Activated naive CD4-positive, alpha-beta T cell treated with anti-CD3 and anti-CD28 coated beads, Interleukin-2, amount 10 ng/mL, durations not matched to agents 7 days and 5 days (primary cell): ENCODE results near the gene GGA2.

ENCODE experiments used
- CTCF ChIA-PET: fragments of 350-600 bp; sonication (Branson Sonifier 250); formaldehyde crosslinking; loops from one replicate; lab custom pipeline; 2021; ENCODE audit warnings: antibody characterized with exemption; lab: Charles Lee
- DNase-seq: peaks from one replicate; pipeline ENCODE4 v3.0.0-alpha.2; 2020
- H3K27ac Mint-ChIP-seq: one replicate; pipeline ENCODE4 v1.8.0; 2021; ENCODE audit warnings: mild to moderate bottlenecking, moderate library complexity, mixed read lengths
- H3K27me3 Mint-ChIP-seq: one replicate; pipeline ENCODE4 v1.8.0; 2021; ENCODE audit warnings: mild to moderate bottlenecking, mixed read lengths
- H3K36me3 Mint-ChIP-seq: one replicate; pipeline ENCODE4 v1.8.0; 2021; ENCODE audit warnings: mixed read lengths
- H3K4me1 Mint-ChIP-seq: one replicate; pipeline ENCODE4 v1.8.0; 2021; ENCODE audit warnings: mixed read lengths
- H3K4me3 Mint-ChIP-seq: one replicate; pipeline ENCODE4 v1.8.0; 2021; ENCODE audit warnings: mild to moderate bottlenecking, moderate library complexity, mixed read lengths
- H3K9me3 Mint-ChIP-seq: one replicate; pipeline ENCODE4 v1.8.0; 2021; ENCODE audit warnings: mixed read lengths

Gene GGA2

DNA sequence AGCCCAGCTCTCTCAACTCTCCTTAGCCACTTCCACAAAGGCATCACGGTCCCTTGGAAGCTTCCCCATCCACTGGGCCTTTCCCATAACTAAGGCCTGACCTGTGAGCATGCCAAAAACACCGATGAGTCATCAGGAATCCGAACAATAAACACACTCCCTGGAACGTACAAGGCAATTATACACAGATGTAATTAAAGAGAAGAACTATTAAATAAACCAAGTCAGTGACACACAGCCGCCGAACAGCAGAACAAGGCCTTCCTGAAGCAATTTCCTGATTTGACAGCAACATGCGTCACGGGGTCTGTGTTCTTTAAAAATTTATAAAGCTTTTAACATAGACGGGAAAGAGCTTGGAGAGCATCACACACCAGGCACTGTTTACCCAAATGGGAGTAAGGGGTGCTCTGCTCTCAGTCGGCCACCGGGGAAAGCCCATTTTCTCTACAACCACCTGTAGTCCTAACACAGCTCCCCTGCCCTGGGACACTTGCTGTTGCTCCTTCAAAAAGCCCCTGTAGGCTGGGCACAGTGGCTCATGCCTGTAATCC lies 86.7 kb downstream of the GGA2 start:
- Mint-ChIP-seq H3K4me1 (no peaks in the 10 kb centered on the region), H3K27me3 (no peaks in the 10 kb centered on the region), H3K9me3 (no peaks in the 10 kb centered on the region), H3K36me3 (peaks cover 17% of the 10 kb centered on the region), H3K4me3 (no peak overlapping the region), H3K27ac (no peak overlapping the region)
- DNase-seq = no peak
- CTCF ChIA-PET = interaction anchor here (0.9 to 3.8 kb wide), 2 partner anchors 9 to 12 kb away, joined by 3 to 25 read pairs; no protein-coding TSS in a partner anchor

DNA sequence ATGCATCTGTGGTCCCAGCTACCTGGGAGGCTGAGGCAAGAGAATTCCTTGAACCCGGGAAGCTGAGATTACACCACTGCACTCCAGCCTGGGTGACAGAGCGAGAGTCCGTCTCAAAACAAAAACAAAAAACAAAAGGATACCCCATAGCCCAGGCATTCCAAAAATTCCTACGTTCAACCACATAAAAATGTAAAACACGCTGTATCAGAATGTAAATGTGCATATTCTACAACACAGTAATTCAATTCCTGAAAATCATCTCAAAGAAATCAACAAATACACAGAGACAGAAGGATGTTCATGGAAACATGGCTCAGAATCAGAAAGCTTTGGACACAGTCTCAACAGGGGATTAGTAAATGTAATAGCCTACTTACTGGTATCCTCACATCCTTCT lies 90.3 kb downstream of the GGA2 start:
- H3K36me3 Mint-ChIP-seq = peaks cover 10% of the 10 kb centered on the region
- no peak overlapping the region for H3K4me3 Mint-ChIP-seq
- no peak overlapping the region for H3K27ac Mint-ChIP-seq
- no peak for DNase-seq
- no peaks in the 10 kb centered on the region for H3K27me3 Mint-ChIP-seq
- CTCF ChIA-PET = interaction anchor here (1.1 kb wide), 1 partner anchor 15 kb away, joined by 3 read pairs; no protein-coding TSS in a partner anchor
- no peaks in the 10 kb centered on the region for H3K9me3 Mint-ChIP-seq
- no peaks in the 10 kb centered on the region for H3K4me1 Mint-ChIP-seq

DNA sequence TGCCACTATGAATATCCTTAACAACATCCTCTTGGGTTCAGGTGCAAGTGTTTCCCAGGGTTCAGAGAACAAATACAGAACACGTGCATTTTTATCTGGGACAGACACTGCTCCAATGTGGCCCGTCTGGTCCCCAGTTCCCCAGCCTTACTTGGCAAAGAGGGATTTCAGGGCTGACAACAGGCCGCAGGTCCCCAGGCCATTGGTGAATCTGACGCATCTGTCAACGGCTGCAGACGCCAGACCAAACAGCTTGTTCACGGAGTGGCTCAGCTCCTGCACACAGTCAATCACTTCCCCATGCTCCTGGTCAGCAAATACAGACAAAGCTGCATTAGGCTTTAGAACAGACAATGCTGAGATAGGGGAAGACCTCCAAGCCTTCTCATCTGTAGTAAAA lies 93.5 kb downstream of the GGA2 start:
- H3K4me1 Mint-ChIP-seq = no peaks in the 10 kb centered on the region
- CTCF ChIA-PET = no interaction called here
- no peak overlapping the region for H3K27ac Mint-ChIP-seq
- no peak for DNase-seq
- H3K4me3 Mint-ChIP-seq = no peak overlapping the region
- no peaks in the 10 kb centered on the region for H3K27me3 Mint-ChIP-seq
- peaks cover 2% of the 10 kb centered on the region for H3K36me3 Mint-ChIP-seq
- H3K9me3 Mint-ChIP-seq = no peaks in the 10 kb centered on the region

DNA sequence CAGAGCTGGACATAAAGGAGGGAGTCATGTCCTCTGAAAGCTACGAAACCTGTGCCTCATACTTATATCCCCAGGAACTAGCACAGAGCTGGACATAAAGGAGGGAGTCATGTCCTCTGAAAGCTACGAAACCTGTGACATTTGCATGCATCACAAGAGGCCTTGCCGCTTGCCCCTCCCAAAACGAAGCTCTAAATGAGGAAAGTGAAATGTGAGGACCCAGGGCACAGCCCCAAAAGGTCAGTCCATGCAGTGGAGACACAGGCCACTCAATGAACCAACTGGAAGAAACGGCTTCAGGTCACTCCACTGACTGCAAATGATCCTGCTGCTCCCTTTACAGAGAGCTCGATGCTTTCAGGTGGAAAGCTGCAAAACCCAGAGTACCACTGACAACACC lies 95.6 kb downstream of the GGA2 start:
- no peaks in the 10 kb centered on the region for H3K27me3 Mint-ChIP-seq
- H3K27ac Mint-ChIP-seq = no peak overlapping the region
- H3K4me3 Mint-ChIP-seq = no peak overlapping the region
- H3K9me3 Mint-ChIP-seq = no peaks in the 10 kb centered on the region
- no peaks in the 10 kb centered on the region for H3K4me1 Mint-ChIP-seq
- H3K36me3 Mint-ChIP-seq = peaks cover 7% of the 10 kb centered on the region
- DNase-seq = no peak
- CTCF ChIA-PET = interaction anchor here (0.8 to 4.0 kb wide), 2 partner anchors 9 to 20 kb away, joined by 3 to 19 read pairs; no protein-coding TSS in a partner anchor
